Stimulated activated CD8-positive, alpha-beta memory T cell treated with anti-CD3 and anti-CD28 coated beads, Interleukin-15, amount 100 ng/mL, for 1 hour (primary cell): Measurements from ENCODE around the gene BEND6.
"Not testable (repeated sequence)": the region's sequence is repeated elsewhere in the genome, so short reads cannot be mapped to it uniquely, and the experiment has no call there.

ENCODE experiments used
- DNase-seq: peaks from one replicate; pipeline ENCODE4 v3.0.0-alpha.2; 2020; ENCODE audit warnings: low read depth

Gene BEND6

DNA sequence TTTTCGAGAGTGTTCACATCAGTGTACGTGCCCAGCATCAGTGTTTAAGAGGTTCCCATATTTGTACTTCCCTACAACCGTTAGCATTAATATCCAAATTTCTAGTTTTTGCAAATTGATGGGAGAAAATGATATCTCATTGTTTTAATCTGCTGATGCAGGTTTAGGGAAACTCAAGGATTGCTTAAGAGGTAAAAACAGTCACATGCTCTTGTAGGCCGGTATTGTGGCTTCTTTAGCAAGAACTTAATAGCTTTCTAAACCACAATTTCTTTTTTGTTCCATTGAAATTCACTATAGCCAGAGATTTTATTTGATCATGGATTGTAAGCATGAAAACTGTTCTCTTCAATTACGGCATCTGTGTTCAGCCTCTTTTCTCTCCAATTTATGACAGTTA lies 29.5 kb downstream of the BEND6 start:
- no peak for DNase-seq

DNA sequence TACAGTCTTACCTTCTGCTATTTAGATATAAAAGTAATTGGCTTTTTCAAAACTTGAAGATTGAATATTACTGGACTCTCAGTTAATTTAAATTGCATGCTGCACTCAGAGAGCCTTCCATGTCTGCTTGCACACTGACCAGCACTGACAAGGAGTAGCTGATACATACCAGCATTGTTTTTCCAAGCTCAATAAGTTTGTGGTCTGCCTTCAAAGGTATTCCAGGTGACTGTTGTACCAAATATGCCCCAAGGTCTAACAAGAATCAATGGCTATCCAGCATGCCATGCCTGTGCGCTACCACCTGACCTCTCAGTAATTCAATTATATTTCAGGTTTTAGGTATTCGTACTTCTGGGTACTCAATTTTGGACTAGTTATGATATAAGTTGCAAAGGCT lies 30.0 kb downstream of the BEND6 start:
- no peak for DNase-seq

GRCh38 chr6:56986611-56987010 lies 31.7 kb downstream of the BEND6 start:
- no peak for DNase-seq

DNA sequence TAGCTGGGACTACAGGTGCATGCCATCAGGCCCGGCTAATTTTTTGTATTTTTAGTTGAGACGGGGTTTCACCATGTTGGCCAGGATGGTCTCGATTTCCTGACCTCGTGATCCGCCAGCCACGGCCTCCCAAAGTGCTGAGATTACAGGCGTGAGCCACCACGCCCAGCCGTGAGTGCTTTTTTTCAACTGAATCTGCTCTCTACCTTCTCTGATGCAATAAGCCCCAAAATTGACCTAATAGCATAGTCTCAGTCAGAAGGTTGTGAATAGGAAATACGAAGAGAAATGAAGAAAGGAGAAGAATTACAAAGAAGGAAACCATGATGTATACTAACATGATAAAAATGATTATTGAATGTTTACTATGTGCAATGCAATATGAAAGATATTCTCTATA lies 33.2 kb downstream of the BEND6 start:
- DNase-seq, result no peak

GRCh38 chr6:56992036-56992435 lies 37.1 kb downstream of the BEND6 start:
- no peak for DNase-seq

GRCh38 chr6:56992703-56993102 lies 37.8 kb downstream of the BEND6 start:
- DNase-seq, result no peak

GRCh38 chr6:56995347-56995902 lies 40.5 kb downstream of the BEND6 start:
- no peak for DNase-seq

DNA sequence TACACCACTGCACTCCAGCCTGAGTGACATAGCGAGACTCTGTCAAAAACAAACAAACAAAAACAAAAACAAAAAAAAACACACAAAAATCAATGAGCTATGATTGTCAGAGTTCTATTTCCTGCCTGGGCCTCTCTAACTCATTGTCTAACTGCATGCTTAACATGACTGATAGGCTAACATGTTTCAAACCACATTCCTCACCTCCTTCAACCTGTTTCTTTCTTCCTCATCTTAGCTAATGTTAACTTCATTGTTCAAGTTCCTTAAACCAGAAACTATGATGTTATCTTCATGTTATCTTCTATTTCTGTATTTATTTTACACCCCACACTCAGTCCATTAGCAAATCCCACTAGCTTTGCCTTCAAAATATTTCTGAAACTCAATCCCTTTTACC lies 41.5 kb downstream of the BEND6 start:
- DNase-seq, result no peak

DNA sequence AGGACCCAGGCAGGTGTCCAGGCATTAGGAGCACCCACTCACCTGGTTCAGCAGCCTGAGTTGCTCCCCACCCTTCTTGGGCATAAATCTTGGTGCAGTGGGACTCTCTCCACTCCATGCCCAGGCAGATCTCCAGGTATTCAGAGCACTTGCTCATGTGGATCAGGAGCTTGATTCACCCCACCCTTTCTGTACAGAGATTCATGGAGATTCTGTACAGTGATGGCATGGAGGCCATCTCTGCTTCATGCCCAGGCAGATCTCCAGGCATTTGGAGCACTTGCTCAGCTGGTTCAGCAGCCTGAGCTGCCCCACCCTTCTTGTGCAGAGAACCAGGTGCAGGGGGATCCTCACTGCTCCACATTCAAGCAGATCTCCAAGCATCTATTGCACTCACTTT lies 44.1 kb downstream of the BEND6 start:
- DNase-seq, result no peak

- DNase-seq, result not testable (repeated sequence)
These were observed 44.8 kb downstream of the BEND6 start for GRCh38 chr6:56999748-57000147.

DNA sequence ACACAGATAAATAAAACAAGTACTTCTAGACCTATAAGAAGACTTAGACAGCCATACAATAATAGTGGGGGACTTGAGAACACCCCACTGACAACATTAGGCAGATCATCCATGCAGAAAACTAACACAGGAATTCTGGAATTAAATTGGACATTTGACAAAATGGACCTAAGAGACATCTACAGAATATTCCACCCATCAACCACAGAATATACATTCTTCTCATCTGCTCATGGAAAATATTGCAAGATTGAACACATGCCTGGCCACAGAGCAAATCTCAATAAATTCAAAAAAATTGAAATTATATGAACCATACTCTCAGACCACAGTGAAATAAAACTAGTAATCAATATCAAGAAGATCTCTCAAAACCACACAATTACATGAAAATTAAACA lies 47.3 kb downstream of the BEND6 start:
- no peak for DNase-seq

DNA sequence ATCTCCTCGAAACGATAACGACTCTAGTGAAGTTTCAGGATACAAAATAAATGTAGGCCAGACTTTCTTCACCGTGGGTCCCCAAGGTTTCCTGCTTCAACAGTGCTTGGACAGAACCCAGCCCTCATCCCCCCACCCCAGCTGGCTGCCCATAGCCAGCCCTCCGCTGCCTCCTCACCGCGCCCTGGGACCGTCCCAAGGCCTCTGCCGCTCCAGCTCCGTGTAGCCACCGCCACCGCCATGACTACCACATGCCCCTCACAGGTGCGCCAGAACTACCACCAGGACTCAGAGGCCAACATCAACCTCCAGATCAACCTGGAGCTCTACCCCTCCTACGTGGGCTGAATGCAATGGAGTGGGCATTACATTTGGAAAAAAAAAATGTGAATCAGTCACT lies 49.4 kb downstream of the BEND6 start:
- no peak for DNase-seq

- DNase-seq, result no peak
These were observed 51.2 kb downstream of the BEND6 start for GRCh38 chr6:57006101-57006500.

DNA sequence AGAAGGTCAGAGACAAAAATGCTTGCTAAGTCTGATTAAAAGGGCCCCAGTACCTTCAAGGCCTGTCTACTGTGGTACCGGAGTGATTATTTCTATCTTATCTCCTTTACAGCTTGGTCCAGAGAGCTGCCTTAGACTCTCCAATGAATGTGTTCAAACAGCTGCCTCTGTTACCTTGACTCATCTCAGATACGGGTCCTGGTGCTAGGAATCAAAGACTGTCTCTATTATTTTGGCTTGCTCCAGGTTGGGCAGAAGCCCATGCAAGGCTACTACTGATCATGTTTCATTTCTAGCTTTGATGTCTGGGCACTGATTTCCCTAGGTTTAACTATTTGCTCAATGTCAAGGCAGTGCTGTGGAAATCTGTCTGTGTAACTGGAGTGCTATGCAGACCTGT lies 53.2 kb downstream of the BEND6 start:
- DNase-seq, result not testable (repeated sequence)

- DNase-seq, result no peak
These were observed 58.6 kb downstream of the BEND6 start for GRCh38 chr6:57013521-57013926.

GRCh38 chr6:57017069-57017468 lies 62.2 kb downstream of the BEND6 start:
- DNase-seq, result no peak

- DNase-seq, result no peak
These were observed 62.9 kb downstream of the BEND6 start for GRCh38 chr6:57017841-57018240.

- no peak for DNase-seq
These were observed 64.5 kb downstream of the BEND6 start for GRCh38 chr6:57019434-57019833.

DNA sequence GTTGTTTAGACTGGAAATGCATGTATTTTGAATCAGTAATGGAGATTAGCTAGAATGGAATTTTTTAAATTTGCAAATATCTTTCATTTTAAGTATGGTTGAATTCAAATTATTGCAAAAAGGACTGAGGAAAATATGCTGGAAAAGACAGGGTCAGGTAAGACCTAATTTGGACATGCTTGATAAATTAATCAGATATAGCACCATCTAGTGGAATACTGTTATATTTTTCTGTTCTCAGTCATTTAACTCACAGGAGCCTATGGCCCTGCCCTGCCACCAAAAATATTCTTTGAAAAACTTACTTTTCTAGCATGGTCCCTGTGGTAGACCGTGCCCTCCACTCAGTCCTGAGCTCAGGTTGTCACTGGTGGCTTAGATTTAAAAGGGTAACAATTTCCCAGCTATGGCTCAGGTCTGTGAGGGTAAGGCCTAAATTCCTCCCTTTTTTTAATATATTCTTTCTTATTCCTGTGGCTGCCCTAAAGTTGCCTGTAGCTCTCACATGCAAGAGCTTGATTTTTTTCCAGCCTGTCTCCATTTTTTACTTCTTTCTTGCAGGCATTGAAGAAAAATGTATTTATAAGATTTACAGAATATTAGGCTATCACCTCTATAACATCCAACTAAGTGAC lies 66.3 kb downstream of the BEND6 start:
- no peak for DNase-seq

- DNase-seq, result no peak
These were observed 69.4 kb downstream of the BEND6 start for GRCh38 chr6:57024321-57024720.

- DNase-seq, result no peak
These were observed 69.9 kb downstream of the BEND6 start for GRCh38 chr6:57024775-57025174.

GRCh38 chr6:57026001-57026400 lies 71.1 kb downstream of the BEND6 start:
- DNase-seq, result no peak

- DNase-seq, result no peak
These were observed 72.4 kb downstream of the BEND6 start for GRCh38 chr6:57027301-57027700.

DNA sequence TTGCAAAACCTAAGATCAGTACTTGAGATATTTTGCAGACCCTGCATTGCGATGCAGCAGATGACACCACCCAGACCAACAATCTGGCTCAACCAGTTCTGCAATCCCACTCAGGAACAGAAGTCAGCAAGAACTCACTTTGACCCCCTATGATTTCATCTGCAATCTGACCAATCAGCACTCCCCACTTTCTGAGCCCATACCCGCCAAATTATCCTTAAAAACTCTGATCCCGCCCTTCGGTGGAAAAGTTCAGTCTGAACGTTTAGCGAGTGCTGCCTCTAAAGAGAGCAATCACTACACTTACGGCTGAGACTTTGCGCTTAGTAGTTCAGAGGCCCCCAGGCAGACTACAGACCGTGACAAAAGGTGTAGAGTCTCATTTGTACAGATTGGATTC lies 74.3 kb downstream of the BEND6 start:
- no peak for DNase-seq
